COLO668 (cell line): ENCODE results near the gene CD22.
A peak's percentile ranks its signal among the peaks of the same experiment; 100 is the strongest.
"Not testable (repeated sequence)": the region's sequence is repeated elsewhere in the genome, so short reads cannot be mapped to it uniquely, and the experiment has no call there.

Experiments
- DNase-seq: peaks from one replicate; lab custom pipeline; 2025; ENCODE audit not compliant: unreplicated experiment; lab: John Stamatoyannopoulos, UW

The CD22 gene

DNA sequence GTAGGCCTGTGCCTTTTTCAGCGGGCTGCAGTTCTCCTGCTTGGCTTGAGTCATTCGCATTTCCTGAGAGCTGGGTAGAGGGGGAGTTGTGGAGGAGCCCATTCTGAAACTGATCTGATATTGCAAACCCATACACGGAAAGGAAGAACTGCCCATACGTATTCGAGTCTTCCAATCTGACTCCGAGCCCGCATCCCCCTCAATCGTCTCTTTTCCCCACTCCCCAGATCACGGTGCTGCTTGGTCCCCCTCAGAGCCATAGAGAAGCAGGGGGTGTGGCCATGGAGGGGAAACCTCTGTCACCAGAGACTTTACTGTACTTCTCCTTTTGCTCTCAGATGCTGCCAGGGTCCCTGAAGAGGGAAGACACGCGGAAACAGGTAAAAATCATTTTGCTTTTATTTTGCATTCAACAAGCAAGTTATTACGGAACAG is at the start of gene CD22:
CD22 (plus strand) TSS at position 337 of the 435 bp plus-strand sequence. CDS start 2,854 bp downstream, outside the sequence.
- DNase-seq: no peak

DNA sequence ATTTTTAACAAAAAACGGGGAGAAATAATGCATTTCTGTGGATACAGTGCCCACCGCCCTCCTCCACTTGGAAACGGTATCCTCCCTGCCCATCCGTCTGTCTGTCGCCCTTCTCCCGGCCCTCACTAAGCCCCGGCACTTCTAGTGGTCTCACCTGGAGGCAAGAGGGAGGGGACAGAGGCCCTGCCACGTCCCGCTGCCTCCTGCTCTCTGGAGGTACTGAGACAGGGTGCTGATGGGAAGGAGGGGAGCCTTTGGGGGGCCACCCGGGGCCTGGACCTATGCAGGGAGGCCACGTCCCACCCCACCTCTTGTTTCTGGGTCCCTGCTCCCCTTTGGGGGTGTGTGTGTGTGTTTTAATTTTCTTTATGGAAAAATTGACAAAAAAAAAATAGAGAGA is 49.6 kb upstream of the CD22 start:
- DNase-seq: no peak

DNA sequence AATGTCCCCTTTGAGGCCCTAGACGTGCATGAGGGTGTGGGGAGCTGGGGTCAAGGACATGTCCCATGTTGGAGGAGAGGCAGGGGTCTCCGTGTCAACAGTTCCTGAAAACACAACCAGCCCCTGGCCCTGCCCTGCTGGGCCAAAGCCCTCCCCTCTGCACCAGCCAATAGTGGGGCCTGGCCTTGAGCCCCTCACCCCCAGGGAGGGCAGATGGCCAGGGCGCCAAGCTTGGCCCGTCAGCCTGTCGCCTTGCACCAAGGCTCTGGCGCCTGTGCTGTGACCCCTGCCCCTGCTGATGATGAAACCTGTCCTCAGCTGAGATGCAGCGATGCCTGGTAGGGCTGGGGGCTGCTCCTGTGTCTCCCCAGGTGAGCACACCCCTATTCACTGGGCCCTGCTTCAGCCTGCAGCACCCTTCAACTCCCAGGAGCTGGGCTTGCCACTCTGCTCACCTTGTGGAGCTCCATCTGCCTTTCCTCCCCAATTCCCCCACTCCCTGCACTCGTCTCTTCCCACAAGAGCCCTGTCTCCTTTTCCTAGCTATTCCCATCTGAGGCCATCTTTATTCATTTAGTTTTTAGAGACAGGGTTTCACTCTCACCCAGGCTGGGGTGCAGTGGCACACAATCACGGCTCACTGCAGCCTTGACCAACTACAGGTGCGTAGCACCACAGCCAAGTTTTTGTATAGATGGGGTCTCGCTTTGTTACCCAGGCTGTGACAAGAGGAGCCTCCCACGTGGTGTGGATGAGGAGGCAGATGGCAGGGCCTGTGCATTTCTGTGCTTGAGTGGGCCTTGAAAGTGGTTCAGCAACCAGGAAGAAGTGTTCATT is 48.8 kb upstream of the CD22 start:
- DNase-seq: no peak

DNA sequence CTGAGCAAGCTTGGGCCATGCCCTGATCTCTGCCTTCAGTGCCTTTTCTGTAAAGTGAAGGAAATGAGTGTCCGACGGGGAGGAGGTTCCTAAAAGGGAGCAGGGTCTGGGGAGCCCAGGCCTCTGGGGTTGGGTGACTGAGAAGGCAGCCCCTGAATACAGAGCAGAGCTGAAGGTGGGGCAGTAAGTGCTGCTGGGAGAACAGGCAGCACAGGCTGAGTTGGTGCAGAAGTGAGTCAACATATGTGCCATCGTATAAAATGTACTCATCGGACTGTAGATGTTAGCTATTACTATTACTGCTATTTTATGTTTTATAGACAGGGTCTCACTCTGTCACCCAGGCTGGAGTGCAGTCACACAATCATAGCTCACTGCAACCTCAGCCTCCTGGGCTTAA is 47.7 kb upstream of the CD22 start:
- no peak for DNase-seq

DNA sequence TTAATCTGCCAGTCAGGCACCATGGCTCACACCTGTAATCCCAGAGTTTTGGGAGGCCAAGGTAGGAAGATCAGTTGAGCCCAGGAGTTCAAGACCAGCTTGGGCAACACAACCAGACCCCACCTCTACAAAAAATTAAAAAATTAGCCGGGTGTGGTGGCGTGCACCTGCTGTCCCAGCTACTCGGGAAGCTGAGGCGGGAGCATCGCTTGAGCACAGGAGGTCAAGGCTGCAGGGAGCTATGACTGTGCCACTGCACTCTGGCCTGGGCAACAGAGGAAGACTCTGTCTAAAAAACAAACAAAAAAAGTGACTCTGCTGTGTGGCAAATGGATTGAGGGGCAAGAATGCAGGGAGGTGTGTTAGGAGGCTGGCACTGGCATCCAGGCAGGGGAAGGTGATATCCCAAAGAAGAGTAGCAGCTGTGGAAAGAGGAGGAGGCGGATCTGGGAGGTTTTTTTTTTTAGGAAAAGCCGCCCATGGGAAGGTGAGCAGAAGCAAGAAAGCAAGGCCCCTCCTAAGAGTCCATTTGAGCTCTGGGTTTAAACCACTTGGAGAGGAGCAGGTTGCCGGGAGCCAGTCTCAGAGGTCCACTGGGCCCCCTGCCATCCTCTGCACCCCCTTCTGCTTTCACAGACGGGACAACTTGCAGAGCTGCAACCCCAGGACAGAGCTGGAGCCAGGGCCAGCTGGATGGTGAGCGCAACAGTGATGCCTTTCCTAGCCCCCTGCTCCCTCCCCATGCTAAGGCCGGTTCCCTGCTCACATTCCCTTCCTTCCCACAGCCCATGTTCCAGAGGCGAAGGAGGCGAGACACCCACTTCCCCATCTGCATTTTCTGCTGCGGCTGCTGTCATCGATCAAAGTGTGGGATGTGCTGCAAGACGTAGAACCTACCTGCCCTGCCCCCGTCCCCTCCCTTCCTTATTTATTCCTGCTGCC is 44.6 kb upstream of the CD22 start:
- no peak for DNase-seq

DNA sequence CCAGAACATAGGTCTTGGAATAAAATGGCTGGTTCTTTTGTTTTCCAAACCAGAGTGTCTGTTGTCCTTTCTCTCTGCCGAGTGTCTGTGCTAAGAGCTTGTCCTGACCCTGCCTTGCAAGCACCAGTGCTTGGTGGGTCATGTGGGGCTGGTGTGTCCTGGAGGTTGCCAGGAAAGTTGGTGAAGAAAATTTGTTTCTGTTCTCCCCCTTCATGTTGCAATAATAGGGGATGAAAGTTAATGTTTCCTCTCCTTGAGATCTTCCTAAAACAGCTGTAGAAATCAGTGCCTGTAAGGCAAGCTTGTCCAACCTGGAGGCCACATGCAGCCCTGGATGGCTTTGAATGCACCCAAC is 43.9 kb upstream of the CD22 start:
- no peak for DNase-seq

DNA sequence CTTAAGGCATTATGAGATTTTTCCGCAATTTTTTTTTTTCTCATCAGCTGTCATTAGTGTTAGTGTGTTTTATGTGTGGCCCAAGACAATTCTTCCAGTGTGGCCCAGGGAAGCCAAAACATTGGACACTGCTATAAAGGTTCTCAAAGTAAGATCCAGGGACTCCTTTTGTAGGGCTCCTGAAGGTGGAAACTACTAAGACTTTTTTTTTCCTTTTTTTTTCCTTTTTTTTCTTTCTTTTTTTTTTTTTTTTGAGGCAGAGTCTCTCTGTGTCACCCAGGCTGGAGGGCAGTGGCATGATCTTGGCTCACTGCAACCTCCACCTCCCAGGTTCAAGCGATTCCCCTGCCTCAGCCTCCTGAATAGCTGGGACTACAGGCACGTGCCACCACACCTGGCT is 43.5 kb upstream of the CD22 start:
- not testable (repeated sequence) for DNase-seq

DNA sequence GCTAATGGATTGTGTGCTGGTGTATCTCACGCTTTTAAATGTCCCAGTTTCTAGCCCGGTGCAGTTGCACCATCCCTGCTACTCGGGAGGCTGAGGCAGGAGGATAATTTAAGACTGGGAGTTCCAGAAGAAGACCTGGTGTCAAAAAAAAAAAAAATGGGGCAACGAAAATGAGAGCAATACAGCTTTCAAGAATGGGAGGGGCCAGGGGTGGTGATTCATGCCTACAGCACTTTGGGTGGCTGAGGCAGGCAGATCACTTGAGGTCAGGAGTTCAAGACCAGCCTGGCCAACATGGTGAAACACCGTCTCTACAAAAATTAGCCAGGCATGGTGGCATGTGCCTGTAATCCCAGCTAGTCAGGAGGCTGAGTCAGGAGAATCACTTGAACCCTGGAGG is 42.9 kb upstream of the CD22 start:
- DNase-seq: not testable (repeated sequence)

DNA sequence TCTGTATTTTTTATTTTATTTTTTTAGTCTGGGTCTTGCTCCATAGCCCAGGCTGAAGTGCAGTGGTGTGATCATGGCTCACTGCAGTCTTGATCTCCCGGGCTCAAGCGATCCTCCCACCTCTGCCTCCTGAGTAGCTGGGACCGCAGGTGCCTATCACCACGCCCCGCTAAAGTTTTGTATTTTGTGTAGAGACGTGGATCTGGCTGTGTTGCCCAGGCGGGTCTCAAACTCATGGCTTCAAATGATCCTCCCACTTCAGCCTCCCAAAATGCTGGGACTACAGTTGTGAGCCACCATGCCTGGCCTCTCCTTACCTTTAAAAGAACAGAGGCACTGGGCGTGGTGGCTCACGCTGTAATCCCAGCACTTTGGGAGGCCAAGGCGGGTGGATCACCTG is 41.3 kb upstream of the CD22 start:
- DNase-seq: no peak

DNA sequence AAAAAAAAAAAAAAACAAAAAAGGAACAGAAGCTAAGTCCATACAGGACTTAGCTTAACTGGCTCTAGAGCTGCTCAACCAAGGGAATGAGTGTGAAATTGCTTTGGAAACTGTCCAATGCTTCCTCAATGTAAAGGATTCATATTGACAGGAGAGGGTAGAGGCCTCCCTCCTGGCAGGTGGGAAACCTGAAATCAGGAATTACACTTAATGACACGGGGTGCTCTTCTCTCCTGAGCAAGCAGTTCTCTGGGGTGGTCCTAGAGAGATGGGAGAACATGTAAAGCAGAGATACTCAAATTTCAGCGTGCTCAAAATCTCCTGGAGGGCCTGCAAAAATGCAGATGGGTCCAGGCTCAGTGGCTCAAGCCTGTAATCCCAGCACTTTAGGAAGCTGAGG is 40.7 kb upstream of the CD22 start:
- no peak for DNase-seq

DNA sequence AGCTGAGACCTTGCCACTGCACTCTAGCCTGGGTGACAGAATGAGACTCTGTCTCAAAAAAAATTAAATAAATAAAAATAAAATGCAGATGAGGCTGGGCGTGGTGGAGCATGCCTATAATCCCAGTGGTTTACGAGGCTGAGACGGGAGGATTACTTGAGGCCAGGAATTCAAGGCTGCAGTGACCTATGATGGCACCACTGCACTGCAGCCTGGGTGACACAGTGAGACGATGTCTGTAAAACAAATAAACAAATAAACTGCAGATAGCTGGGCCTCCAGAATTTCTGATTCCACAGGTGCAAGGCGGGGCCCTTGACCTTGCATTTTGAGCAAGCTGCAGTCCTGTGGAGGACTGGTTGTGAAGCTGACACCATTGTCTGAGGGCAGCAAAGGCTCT is 40.1 kb upstream of the CD22 start:
- no peak for DNase-seq

DNA sequence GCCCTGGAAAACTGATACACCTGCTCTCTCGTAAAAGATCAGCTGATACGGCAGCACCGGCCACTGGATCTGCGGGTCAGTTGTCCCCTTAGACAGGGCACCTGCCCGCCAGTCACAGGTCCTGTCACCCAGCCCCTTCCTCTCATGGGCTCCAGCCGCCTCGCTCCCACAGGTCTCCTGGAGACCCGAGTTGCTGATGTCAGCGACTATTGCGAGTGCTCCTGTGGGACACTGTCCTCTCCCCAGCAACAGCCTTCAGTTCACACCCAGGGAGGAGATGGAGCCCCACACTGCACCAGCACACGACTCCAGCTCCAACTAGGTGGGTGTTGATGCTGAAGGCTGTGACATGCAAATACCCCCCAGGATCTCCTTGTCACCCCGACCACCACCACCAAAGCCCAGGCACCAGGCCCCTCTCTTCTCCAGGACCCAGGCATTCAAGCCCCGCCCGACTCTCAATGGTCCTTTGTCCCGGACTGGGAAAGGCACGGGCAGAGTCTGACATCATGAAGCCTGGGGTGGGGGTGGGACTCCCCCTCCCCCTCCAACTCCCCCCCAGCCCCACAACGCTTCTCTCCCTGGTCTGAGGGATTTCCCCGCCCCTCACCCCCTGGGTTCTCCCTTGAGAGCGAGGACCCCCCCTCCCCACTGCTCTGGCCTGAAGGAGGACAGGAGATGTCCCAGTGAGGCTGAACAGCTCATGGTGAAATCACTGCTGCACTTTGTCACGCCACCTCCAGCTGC is 38.4 kb upstream of the CD22 start:
- no peak for DNase-seq

DNA sequence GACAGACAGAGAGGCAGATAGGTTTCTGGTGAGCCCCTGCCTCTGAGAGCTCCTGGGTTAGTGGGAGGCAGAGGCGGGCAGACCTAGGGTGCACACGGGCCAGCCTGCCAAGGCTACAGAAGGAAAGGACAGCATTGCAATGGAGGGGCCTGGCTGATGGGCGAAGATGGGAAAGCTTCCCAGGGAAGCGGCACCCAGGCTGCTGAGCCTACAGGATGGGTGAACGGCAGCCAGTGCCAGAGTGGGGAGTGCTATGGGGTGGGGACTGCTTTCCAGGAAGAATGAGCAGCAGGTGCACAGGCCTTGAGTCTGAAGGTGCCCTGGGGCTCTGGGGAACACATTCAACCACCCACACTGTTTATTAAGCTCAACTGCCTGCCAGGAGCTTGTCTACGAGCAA is 37.7 kb upstream of the CD22 start:
- peak; percentile 63 for DNase-seq

DNA sequence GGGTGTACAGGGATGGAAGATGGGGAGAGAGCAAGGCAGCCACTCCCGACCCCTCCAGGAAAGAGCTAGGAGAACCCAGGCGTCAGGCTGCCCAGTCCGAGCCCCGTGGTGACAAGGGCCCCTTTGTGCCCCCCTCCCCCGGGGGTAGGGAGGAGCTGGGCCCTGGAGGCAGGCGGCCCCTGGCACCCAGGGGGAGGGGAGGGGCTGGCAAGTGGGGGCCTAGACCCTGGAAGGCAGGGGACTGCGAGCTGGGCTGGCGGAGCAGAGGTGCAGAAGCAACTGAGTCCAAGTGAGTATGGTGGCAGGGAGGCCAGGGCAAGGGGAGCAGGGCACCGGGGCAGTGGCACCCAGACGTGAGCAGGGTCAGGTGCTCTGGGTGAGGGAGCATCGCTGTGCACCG is 37.1 kb upstream of the CD22 start, which contains the start of gene MAG:
MAG (plus strand) TSS at position 246 of the 400 bp plus-strand sequence. CDS start 3,248 bp downstream, outside the sequence.
- DNase-seq: no peak

DNA sequence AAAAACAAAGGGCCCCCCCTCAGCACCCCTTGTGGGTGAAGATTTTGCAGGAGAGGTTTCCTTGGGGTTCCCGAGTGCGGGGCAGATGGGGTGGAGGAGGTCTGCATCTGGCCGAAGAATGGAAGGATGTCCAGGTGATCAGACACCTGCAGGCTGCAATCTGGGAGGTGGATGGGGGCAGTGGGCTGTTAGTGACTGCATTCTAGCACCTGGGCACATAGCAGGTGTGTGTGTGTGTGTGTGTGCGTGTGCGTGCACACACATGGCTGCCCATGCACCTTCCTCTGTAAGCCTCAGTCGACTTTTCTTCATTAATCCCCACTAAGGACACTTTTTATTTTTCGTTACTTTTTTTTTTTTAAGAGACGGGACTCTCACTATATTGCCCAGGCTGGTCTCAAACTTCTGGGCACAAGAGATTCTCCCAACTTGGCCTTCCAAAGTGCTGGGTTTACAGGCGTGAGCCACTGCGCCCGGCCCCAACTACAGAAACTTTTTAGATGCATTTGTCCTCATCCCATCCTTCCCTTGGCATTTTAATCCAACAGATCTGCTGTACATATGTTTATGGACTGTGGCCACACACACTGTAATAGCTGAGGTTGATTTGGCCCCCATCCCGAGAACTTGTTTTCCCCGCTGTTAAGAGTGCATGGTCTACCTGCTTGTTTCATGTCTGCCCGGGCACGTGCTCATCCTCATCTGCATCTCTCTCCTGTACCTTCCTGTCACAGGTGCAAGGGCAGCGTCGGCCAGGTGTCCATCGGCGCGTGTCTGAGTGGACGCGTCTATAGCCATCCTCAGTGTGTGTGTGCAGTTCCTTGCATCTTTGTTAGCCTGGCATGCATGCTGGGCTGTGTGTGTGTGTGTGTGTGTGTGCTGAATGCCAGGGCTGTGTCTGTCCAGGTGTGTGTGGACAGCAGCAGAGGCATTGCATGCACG is 36.3 kb upstream of the CD22 start:
- peak; percentile 53 for DNase-seq

DNA sequence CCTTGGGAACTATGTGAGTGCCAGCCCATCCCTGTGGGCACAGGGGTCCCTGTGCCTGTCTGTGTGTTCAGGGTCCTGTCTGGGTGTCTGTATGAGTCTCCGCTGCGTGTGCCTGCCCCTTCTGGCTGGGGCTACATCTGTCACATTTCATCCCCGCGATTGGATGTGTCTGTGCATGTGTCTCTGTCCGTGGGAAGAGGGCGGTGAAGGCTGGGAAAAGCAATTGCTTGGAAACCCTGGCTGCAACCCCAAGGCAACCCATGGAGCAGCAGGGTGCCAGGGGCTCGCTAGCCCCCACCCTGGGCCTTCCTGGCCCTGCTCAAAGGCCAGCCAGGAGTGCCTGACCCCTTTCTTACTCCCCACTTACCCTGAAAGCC is 35.6 kb upstream of the CD22 start:
- DNase-seq: no peak

DNA sequence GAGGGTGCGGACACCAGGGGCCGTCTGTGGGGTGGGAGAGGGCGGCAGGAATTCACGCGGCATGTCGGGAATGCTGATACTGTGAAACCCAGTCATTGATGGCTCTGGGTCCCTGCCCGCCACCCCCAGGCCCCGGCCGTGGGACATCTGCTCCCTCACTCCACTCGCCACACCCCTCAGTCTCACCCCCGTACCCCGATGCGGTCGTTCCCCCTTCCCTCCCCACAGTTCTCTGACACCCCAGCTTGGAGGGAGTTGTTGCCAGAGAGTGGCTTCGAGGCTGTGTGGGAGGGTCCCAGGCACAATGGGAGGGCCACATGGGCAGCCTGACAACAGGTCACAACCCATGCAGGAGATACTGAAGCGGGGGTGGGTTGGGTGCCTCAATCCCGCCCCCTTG is 35.2 kb upstream of the CD22 start:
- no peak for DNase-seq

DNA sequence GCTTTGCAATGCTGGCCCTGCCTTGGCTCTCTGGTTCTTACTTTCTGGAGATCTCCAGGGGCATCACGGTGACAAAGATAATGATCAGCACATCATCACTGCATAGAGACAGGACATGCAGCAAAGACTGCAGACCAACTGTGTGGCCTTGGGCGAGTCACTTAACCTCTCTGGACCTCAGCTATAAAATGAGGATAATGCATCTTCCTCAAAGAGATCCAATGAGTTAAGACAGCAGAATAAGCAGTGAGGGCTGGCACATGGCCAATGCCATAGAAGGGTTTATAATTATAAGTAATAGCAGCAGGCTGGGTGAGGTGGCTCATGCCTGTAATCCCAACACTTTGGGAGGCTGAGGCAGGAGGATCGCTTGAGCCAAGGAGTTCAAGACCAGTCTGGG is 34.7 kb upstream of the CD22 start:
- DNase-seq: no peak

DNA sequence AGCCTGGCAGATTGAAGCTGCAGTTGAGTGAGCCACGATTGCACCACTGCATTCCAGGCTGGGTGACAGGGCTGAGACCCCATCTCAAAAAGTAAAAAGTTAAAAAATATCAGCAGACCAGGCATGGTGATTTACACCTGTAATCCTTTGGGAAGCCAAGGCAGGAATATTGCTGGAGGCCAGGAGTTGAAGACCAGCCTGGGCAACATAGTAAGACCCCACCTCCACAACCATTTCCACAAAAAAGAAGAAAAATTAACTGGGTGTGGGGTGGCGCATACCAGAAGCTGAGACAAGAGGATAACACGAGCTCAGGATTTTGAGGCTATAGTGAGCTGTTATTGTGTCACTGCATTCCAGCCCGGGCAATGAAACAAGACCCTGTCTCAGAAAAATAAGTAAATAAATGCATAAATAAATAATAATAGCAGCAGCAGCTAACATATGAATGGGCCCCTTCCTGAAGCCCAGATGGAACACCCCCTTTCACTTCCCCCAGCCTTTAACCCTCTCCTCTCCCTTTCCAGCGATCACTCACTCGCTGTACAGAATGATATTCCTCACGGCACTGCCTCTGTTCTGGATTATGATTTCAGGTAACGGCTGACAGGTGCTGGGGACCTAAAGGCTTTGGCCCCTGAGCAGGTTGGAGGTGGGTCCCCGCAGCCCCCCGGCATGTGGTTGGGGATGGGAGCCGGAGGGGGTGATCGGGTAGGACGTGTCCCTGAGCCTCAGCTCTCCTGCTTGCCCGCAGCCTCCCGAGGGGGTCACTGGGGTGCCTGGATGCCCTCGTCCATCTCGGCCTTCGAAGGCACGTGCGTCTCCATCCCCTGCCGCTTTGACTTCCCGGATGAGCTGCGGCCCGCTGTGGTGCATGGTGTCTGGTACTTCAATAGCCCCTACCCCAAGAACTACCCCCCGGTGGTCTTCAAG is 33.9 kb upstream of the CD22 start:
- DNase-seq: no peak
